Right renal cortex interstitium (tissue), 3 donors: ENCODE results near the gene LSAMP. TPM values are rescaled to one million over a fixed set of nuclear protein-coding genes. Genes with fewer than 3 reads are reported as not detected.

Experiments
- DNase-seq, 3 donors: peaks; one replicate each; pipeline ENCODE4 v3.0.0-alpha.2; 2013; ENCODE audit warnings: low read depth in 3 of 3, low spot score in 2 of 3
- polyA plus RNA-seq, 3 donors: library from polyadenylated mRNA; unstranded; fragments of 120-200 nt; gene quantifications; one replicate each; pipeline ENCODE4 v1.2.1, GENCODE V29; 2013; ENCODE audit not compliant: insufficient read length in 3 of 3

The LSAMP gene
- polyA plus RNA-seq, 3 donors, result 11.4 to 15.7 (median 12.8) TPM

DNA sequence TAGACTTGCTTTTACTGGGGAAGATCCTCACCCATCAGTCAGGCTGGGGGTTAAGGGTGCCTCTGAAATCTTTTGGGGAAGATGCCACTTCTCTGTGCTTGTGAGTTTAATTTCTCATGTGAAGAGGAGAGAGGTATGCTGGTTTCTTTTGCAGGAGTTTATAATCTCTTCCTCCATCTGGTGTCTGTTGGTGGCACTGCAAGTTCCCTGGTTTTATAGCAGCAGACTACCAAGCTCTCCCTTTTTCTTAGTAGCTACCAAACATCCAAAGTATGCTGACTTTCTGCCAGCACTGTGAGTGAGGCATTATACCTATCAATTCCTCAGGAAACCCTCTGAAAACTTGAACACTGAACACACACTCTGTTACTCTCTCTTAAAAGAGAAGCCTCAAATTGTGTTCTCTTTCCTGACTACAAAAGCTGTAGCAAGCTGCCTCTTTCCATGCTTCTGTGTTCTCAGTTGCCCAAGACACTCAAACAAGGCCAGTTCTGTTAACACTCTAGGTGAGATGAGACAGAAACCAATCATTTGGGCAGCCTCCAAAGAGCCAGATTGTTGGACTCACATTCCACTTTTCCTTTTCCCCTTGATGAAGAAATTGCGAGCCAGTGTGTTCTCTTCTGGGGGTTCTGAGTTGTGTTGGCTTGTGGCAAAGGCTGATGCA lies 522.5 kb downstream of the LSAMP start:
- no peak for DNase-seq

DNA sequence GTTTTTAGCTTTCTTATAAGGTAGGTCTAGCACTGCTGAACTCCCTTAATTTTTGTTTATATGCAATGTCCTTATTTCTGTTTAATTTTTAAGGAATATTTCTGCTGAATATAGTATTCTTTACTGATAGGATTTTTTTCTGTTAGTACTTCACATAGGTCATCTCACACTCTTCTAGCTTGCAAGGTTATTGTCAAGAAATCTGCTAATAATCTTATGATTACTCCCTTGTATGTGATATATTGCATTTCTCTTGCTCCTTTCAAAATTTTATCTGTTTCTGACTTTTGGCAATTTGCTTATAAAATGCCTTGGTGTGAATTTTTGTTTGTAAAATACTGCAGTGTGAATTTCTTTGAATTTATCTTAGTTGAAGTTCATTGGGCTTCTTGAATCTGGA lies 523.6 kb downstream of the LSAMP start:
- no peak for DNase-seq

DNA sequence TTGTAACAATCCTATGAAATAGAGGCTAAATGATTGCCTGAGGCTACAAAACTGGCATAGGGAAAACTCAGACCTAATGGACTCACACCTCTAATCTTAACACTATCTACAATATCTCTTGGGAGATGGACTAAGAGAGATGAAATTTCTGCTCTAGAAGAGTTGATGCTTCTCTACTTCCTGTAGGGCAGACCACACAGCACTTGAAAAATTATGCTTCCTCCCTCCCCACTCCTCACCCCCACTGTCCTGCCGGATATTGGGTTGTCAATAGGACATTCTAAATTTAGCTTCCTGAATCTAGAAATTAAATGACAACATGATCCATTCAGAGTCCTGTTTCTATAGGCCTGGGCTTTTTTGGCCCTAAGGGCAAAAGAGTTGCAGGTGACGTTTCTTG lies 526.4 kb downstream of the LSAMP start:
- DNase-seq, result no peak

DNA sequence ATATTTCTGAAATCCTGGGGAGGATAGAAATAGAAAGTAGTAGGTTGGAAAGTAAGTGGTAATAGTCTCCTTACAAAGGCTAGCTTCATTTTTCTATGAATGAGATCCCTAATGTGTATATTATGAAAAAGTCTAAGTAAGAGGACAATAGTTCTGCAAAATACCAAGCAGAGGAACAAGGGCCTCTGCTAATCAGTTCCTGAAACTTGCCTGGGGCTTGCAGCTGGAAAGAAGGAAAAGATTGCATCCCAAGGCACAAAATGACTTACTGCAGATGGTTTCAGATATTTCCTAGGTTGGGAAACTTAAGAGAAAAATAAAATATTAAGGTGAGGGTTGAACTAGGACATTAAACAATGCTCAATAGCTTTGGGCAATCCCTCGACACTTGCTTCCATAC lies 528.4 kb downstream of the LSAMP start:
- DNase-seq, result no peak

DNA sequence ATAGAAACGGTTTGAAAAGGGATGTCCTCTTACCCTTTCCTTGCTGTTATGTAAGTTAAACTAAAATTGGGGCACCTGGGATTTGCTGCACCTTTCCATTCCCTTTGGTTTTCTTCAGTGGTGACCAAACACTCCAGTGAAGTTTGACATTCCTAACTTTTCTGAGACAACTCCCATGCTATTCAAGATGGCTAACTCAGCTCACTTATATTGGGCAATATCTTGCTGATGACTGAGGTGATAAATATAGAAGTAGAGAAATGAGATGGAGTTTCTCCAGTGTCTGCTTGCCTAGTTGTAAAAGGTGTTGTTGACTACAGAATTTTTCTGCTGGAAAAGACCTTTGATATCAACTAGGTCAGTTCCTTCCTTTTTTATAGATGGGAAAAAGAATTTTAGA lies 530.2 kb downstream of the LSAMP start:
- no peak for DNase-seq

DNA sequence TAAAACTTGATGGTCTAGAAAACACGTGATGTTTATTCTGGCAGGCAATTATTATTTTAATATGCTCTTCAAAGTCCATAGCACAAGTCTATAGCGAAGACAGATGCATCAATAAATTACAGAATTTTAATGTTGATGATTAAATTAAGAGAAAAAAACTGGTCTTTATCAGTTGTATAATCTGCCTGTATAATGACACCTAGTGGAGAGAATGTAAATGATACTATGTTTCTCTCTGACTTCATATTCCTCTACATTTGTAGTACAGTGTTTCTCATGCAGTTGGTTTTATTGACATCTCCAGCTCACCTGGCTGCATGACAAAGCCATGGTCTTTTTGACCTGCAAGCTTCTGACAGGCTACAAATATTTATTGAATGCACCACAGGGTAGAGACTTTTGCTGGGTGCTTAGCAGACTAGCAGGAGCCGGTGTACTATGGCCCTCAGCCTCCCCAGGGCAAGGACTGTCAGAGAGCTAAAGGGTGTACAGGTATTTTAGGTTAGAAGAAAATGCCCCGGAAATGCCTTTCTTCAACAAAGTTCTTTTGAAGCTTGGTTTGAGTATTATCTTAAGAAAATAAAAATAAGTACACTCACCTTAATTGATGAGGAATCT lies 532.1 kb downstream of the LSAMP start:
- DNase-seq, result no peak

DNA sequence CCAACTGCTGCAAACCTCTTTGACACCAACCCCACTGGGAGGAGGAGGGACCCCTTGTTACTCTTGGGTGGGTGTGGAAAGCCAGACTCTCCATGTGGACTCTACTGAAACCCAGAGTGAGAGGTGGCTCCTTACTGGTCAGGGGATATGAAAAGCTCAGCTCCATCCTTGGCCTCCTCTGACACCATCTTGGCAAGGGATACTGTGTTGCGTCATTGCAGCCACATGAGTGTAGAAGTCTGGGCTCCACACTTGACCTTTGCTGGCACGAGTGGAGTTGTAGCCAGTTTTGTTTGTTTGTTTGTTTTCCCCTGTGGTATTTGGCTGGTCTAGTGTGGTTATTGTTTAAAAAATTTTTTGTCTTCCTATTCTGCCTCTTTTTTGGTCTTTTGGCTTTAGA lies 532.9 kb downstream of the LSAMP start:
- no peak for DNase-seq

DNA sequence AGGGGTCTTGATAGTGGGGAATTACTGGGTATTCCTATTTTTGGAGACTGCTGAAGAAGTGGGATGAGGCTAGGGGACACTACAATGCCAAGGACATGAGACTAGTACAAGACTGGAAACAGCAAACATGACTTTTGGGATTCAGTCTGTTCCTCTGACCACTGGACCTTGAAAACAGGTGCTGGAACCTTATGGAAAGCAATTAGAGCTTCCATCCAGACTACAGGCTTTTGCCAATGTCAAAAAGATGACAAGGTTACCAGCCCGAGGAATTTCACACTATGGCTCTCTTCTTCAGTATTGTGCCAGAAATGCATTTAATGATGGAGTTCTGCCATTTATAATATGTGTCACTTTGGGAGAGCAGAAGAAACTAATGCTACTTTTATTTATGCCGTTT lies 539.4 kb downstream of the LSAMP start:
- DNase-seq, result no peak

DNA sequence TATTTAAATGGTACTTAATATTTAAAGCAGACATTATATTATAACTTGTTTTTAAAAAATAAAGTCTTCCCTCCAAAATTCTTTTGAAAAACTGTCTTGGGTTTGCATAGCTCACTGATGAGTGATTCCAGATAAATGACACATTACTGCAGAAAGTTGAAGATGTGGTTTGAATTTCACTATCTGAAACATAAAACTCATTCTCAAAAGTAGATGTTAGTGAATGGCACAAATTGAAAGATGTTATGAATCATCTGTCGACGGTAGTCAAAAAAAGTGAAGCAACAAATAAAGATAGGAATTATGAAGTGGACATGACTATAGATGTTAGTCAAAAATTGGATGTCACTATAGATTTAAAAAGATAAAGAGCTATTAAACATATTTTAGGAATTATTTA lies 541.4 kb downstream of the LSAMP start:
- DNase-seq, result no peak

DNA sequence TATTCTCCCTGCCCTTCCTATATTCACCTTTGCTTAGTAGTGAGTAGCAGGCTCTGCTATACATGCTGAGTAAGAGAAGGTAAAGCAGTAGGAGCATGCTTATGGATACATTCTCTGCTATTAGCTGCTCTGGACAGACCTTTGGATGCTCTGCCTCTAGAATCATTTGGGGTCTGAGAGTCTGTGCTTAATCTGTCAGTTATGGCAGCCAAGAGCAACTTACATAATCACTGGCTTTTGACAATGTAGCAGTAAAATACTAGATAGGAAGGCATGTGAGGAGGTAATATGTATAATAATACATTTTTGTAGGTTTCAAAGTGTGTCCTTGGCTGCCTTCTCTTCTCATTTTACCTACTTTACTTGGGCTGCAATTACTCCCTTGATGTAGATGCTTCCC lies 544.3 kb downstream of the LSAMP start:
- no peak for DNase-seq

DNA sequence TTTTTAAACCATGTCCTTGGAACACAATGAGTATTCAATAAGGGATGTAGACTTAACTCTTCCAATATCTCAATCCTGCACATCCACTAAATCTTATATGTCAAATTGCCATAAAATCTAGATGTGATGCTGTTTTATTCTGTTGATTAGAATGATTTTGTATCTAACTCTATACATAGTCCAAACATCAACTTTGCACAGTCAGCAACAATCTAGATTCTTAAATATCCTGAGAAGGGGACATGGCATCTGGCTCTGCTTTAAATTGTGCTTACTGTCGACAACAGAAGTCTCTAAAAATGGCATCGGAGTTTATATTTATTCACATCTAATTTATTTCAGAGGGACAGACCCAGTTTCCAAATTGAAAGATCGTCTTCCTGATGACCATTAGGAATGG lies 545.8 kb downstream of the LSAMP start:
- no peak for DNase-seq

DNA sequence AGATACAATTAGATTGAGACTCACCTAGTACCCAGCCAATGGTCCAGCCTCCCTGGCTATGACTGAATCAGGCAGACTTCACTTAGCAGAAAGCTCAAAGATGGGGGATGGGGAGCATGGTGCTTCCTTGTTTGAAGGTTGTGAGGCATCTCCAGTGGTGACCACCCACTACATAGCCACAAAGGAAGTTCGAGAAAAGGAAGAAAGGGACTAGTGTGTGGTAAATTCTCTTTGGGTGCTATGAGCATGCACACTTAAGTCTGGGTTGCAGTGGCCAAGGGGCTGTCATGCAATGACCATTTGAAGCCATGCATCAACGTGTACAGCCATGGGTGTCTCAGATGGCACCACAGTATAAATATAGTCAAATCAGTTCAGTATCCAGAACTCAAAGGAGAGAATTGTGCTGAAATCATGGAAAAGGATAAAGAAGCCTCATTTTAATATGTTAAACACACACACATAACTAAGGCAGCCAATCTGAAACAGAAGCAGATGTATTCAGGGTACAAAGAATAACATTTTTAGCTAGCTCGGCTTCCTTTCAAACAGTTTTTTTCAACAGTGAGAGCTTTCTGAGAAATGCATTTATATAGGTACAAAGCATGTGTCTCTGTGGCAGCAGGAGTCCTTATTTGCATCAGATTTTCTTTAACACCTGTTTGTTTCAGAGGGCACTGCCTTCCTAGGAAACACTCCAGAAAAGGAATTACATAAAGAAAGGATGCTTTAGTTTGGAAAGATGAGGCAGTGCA lies 546.5 kb downstream of the LSAMP start:
- DNase-seq, result no peak

DNA sequence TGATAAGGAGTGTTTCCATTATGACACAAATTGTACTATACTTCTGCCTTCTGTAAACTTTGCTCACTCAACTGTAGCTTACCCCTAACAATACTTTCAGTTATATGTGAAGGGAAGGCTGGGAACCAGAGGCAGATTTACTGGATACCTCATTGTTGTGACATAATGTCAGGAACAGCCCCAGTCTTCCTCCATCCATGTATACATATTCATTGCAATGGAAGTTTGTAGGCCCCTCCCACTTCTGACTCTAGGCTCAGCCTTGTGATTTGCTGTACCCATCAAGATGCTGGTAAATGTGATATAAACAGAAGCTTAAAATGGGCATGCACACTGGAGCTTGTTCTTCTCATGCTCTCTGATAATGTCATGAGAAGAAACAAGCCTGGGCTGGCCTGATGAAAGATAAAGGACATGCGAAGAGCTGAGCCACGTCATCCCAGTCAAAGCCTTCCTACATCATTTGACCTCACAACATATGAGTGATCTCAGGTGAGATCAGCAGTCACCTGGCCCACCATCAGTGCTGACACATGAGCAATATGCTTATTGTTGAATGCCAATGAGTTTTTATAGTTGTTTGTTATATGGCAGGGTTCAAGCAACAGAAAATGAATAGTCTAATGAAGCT lies 554.2 kb downstream of the LSAMP start:
- DNase-seq, result no peak

DNA sequence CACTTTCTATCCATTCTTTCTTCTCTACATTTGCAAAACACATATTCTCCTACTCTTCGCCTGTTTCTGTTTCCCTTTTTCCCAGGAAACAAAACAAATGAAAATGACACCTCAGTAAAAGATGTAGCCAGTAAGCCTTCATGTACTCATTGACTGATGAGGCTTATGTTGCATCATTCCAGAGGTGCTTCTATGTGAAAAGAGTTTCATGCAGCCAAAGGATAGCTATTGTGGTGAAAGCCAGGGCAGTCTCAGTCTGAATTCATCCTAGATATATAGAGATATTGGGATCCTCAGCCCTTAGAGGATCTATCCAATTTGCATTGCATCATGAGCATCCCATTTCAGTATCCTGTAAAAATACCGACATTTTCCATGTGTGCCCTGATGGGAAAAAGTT lies 554.7 kb downstream of the LSAMP start:
- DNase-seq, result no peak

DNA sequence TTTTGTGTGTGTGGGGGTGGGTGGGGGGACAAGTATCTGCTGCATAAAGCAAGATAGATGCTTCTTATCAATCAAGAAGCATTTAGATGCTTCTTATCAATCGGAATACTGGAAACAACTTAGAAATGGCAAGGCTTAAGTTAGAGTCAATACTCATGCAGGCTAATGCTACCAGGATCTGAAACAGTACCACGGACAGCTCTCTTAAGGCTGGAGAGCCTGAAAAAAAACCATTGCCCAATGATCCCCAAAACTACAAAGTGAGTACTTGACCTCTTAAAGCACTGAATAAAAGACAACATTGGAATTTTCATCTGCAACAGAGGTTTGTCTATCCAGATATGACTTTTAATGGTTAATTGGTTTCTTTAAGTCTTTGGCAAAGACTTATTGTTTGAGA lies 559.7 kb downstream of the LSAMP start:
- DNase-seq, result no peak

DNA sequence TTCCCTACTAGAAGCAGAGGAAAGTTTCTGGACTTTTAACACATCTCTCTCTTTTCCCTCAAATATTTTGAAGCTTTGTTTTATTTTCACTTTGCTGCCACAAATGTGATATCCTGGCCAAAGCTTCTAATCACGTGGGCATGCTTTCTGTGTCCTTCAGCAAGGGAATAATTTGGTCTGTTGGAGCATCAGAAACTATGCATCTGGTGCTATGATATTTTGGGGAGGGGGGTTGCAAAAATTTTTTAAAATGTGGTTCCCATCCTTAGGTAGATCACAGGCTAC lies 567.7 kb downstream of the LSAMP start:
- DNase-seq, result no peak

DNA sequence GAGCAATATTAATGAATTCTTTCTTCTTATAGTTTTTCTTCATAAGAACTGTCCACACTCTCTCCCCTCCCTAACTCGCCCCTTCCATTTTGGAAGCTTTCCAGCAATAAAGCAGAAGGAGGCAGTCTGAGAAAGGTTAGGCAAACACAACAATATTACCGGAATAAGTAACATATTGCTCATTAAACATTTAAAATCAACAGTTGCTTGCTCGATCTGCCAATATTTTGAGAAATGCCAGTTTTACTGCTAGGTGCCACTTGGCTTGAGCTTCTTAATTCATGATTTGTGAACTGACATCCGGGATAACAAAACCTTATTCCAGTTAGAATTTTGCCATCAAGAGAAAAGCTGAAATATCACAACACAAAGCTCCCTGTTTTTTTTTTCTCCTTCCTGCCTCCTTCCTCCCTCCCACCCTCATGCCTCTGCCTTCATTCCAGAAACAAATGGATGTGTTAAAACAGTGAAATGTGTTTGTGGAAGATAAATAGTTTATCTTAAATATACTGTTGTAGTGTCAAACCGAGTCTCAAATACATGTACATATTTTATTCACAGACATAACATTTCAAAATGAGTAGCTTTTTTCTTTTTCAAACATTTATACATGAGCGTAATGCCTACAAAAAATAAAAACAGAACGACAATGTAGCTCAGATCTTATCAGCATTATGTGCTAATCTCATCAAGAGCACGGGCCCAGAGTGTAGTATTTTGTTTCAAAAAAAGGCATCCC lies 568.2 kb downstream of the LSAMP start:
- no peak for DNase-seq

DNA sequence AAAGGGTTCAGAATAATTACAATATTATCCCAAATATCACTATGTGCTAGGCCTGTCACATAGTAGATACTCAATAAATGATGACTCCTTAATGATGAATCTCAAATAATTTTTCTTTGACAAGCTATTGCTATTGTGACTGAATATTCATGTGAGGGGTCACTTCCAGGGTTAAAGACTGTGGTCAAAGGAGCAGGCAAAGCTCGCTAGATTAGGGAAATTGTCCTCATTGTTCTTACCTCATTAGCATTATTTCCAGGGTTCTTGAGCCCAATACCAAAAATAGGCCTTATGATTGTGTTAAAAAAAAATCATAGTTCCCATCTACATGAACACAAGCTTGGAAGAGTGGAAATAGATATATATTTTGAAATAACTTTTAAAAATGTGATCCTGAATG lies 569.8 kb downstream of the LSAMP start:
- no peak for DNase-seq

DNA sequence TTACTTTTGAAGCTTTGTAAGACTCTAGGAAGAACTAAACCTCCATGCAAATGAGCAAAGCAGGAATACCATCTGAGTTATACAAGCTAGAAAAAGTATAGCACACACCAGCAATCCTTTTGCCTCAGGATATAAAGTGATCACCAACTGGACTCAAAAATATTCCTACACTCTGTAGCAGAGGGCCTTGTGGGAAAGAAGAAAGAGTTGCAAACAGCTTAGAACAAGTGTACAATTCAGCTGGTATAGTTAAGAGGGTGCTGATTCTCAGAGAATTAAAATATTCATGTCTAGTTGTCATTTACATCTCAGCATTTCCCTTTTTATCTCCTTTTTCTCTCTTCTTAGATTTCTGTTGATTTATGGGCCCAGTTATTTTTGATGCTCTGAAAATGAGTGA lies 573.6 kb downstream of the LSAMP start:
- DNase-seq, result no peak

DNA sequence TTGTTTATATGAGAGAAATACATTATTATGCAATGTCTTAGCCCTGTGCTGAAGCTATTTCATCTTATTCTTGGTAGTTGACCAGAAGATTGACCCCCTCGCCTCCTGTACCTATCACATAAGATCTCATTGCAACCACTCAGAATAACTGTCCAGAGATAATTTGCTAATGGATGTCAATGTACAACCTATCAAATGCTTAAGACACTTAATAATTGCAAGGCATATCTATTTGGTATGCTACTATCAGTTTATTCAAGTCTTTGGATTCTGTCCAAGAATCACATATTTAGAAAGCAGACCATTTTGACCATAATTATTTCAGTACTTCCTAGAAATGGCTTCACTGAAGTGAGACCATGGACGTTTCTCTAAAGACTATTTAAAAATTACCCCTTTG lies 580.4 kb downstream of the LSAMP start:
- DNase-seq, result no peak

DNA sequence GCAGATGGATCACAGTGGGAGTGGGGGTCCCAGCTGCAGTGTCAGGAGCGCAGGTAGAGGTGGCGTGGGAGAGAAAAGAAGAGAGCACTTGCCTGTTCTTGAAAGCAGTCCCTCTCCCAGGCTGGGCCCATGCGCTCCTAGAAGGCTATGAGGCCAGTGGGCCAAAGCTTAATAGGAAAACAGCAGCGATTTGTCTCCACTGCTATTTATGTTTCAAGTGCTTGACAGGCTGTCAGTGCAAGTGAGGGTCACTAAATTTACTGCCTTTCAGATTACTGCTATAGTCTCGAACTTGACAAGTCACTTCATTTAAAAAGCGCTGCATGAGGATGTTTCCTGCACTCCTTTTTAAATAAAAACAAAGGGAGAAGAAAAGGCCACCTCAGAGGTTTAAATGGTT lies 582.4 kb downstream of the LSAMP start:
- no peak for DNase-seq
